Endothelial cell of umbilical vein (primary cell): Measurements from ENCODE around the gene HOXD3. TPM values are rescaled to one million over a fixed set of nuclear protein-coding genes. Genes with fewer than 3 reads are reported as not detected.

Experiments used
- BruUV-seq: library from RNA; stranded (reverse); fragments of 400-500 nt; replicated peaks from 2 replicates; lab custom pipeline; 2021; lab: Mats Ljungman, UMichigan
- CTCF ChIA-PET: fragments of 300-600, 350-600 bp; sonication (Branson Sonifier 250); formaldehyde crosslinking; loops from one replicate; lab custom pipeline; 2021; ENCODE audit warnings: antibody characterized with exemption, inconsistent platforms; lab: Charles Lee
- POLR2A ChIA-PET: fragments of 300-600, 350-600 bp; sonication (Branson Sonifier 250); formaldehyde crosslinking; loops from one replicate; lab custom pipeline; 2021; ENCODE audit warnings: antibody characterized with exemption, inconsistent platforms; lab: Charles Lee
- DNase-seq: peaks from one replicate; pipeline ENCODE4 v3.0.0-alpha.2; 2011; ENCODE audit warnings: low read depth, low spot score
- FAIRE-seq: peaks from 2 replicates; lab custom pipeline; 2011; peaks lifted over from hg19 to GRCh38; lab: Jason Lieb, UNC
- H2AFZ ChIP-seq: 2 replicates; pipeline ENCODE4 v1.6.0; 2012; ENCODE audit warnings: low read depth, low read length, control low read depth, inconsistent platforms
- H3K27ac ChIP-seq: 2 replicates; pipeline ENCODE4 v1.5.1; 2011; ENCODE audit warnings: low read depth, mild to moderate bottlenecking, control low read depth, low read length, moderate library complexity; ENCODE audit not compliant: insufficient read depth
- H3K27me3 ChIP-seq, 2 experiments: 2 replicates each; pipeline versions ENCODE4 v1.6.0 to v1.6.1; 2011; ENCODE audit warnings: low read length in 2 of 2, mixed read lengths in 1 of 2; ENCODE audit not compliant: control insufficient read depth in 2 of 2, insufficient read depth in 2 of 2
- H3K36me3 ChIP-seq, 2 experiments: 2 replicates in 1 of 2; 3 replicates in 1 of 2; pipeline ENCODE4 v1.5.1; 2011; ENCODE audit warnings: low read length in 2 of 2, mild to moderate bottlenecking in 1 of 2, moderate library complexity in 1 of 2; ENCODE audit not compliant: control insufficient read depth in 2 of 2, insufficient read depth in 2 of 2; ENCODE audit errors: extremely low read depth in 1 of 2
- H3K4me1 ChIP-seq: 3 replicates; pipeline ENCODE4 v1.5.1; 2011; ENCODE audit warnings: mild to moderate bottlenecking, low read length; ENCODE audit not compliant: control insufficient read depth, insufficient read depth; ENCODE audit errors: extremely low read depth
- H3K4me2 ChIP-seq: 2 replicates; pipeline ENCODE4 v1.6.1; 2011; ENCODE audit warnings: low read length, control low read depth, mixed read lengths; ENCODE audit not compliant: insufficient read depth
- H3K4me3 ChIP-seq, 3 experiments: fragments of 200-600 bp in 1 of 3; sonication (generic), shearing (Covaris generic) in 1 of 3; replicated peaks in 1 of 3; 2 replicates each; pipeline ENCODE4 v1.5.1; 2011 to 2016; ENCODE audit warnings: control low read depth in 3 of 3, low read length in 3 of 3, mild to moderate bottlenecking in 2 of 3, inconsistent platforms in 1 of 3, low read depth in 1 of 3, moderate library complexity in 1 of 3; ENCODE audit not compliant: insufficient read depth in 1 of 3
- H3K79me2 ChIP-seq: 2 replicates; pipeline ENCODE4 v1.6.0; 2012; ENCODE audit warnings: low read length, inconsistent platforms; ENCODE audit not compliant: control insufficient read depth, insufficient read depth
- H3K9ac ChIP-seq: replicated peaks from 2 replicates; pipeline ENCODE3; 2011; ENCODE audit warnings: low read length, control low read depth; ENCODE audit not compliant: insufficient read depth; ENCODE audit errors: extremely low read depth
- H3K9me1 ChIP-seq: replicated peaks from 3 replicates; pipeline ENCODE4 v1.6.0; 2011; ENCODE audit warnings: mild to moderate bottlenecking, low read length; ENCODE audit not compliant: control insufficient read depth, insufficient read depth; ENCODE audit errors: extremely low read depth
- H3K9me3 ChIP-seq: replicated peaks from 2 replicates; pipeline ENCODE4 v1.5.1; 2012; ENCODE audit warnings: low read length, inconsistent platforms; ENCODE audit not compliant: control insufficient read depth, insufficient read depth
- H4K20me1 ChIP-seq: replicated peaks from 2 replicates; pipeline ENCODE3; 2011; ENCODE audit warnings: mild to moderate bottlenecking, low read length; ENCODE audit not compliant: control insufficient read depth, insufficient read depth; ENCODE audit errors: extremely low read depth
- CTCF ChIP-seq, 2 donors: IDR thresholded peaks; 1 replicate in 1 of 2; 2 replicates in 1 of 2; pipeline ENCODE4 v1.5.1; 2011; ENCODE audit warnings: low read length in 2 of 2, mild to moderate bottlenecking in 2 of 2, moderate library complexity in 2 of 2, control low read depth in 1 of 2, inconsistent platforms in 1 of 2, low read depth in 1 of 2; ENCODE audit not compliant: insufficient read depth in 1 of 2; ENCODE audit errors: extremely low read depth in 1 of 2
- EZH2 ChIP-seq: IDR thresholded peaks from 2 replicates; pipeline ENCODE4 v1.6.1; 2012; ENCODE audit warnings: borderline replicate concordance, low read depth, mild to moderate bottlenecking, moderate library complexity, low read length, inconsistent platforms; ENCODE audit not compliant: severe bottlenecking
- FOS ChIP-seq: IDR thresholded peaks from 2 replicates; pipeline ENCODE4 v1.6.1; 2011; ENCODE audit warnings: mild to moderate bottlenecking, low read length, moderate library complexity, borderline replicate concordance; ENCODE audit not compliant: insufficient read depth
- GATA2 ChIP-seq: IDR thresholded peaks from 2 replicates; pipeline ENCODE4 v1.7.0; 2011; ENCODE audit warnings: low read depth, mild to moderate bottlenecking, moderate library complexity, mixed read lengths, low read length; ENCODE audit not compliant: insufficient read length, insufficient read depth
- JUN ChIP-seq: IDR thresholded peaks from 2 replicates; pipeline ENCODE4 v1.6.1; 2011; ENCODE audit warnings: borderline replicate concordance, low read depth; ENCODE audit not compliant: insufficient read length, insufficient read depth
- MAX ChIP-seq: IDR thresholded peaks from 2 replicates; pipeline ENCODE4 v1.6.1; 2011; ENCODE audit not compliant: insufficient read depth, insufficient read length
- MYC ChIP-seq: IDR thresholded peaks from one replicate; pipeline ENCODE4 v1.6.1; 2011; ENCODE audit warnings: mild to moderate bottlenecking, low read depth, low read length
- POLR2A ChIP-seq: IDR thresholded peaks from 2 replicates; pipeline ENCODE4 v1.6.1; 2012; ENCODE audit warnings: low read depth, mild to moderate bottlenecking, control low read depth, low read length
- POLR2AphosphoS5 ChIP-seq: IDR thresholded peaks from 2 replicates; pipeline ENCODE4 v1.6.1; 2012; ENCODE audit warnings: low read depth, mild to moderate bottlenecking, control low read depth, low read length, moderate library complexity; ENCODE audit not compliant: insufficient read depth
- dilution Hi-C: fragments of 300-500 bp; cut with MboI; formaldehyde crosslinking; loops from one replicate; pipeline ENCODE4 v1.15.0; 2019; ENCODE audit warnings: low sequenced_read_pairs; ENCODE audit not compliant: extremely low pct_ligation_motif_present
- intact Hi-C: fragments of 100-400 bp; cut with micrococcal nuclease; formaldehyde crosslinking; loops from one replicate; pipeline ENCODE4 v1.10.0; 2022
- polyA plus RNA-seq, 4 experiments: library from polyadenylated mRNA; depleted of rRNA in 3 of 4; stranded (reverse) in 3 of 4; unstranded in 1 of 4; fragments of >200 nt; gene quantifications; 2 replicates each; pipeline versions ENCODE4 v1.2.1 to v1.2.3, GENCODE V29; 2011 to 2012; ENCODE audit warnings: missing spikeins in 1 of 4
- total RNA-seq: library from RNA; stranded (reverse); gene quantifications from 2 replicates; pipeline ENCODE4 v1.2.3, GENCODE V29; 2021

The HOXD3 gene
- total and polyA plus RNA-seq, 2 donors (not counting 3 experiments of a cell fraction or from before 2014, with no cell fraction given): 2.9 to 20.9 TPM

- Histone ChIP-seq H3K36me3 (no peaks in the 10 kb centered on the region), H3K27me3 (no peaks in the 10 kb centered on the region), H4K20me1 (no peaks in the 10 kb centered on the region), H3K9ac (peak overlapping the region; percentile 73), H3K4me1 (peaks cover 30% of the 10 kb centered on the region), H3K9me1 (no peaks in the 10 kb centered on the region), H2AFZ (peak overlapping the region; percentile 95), H3K27ac (peak overlapping the region; percentile 77), H3K9me3 (no peaks in the 10 kb centered on the region), H3K79me2 (no peaks in the 10 kb centered on the region), H3K4me2 (peak overlapping the region; percentile 79), H3K4me3 (peak overlapping the region; percentile 33 to 49 (median 48))
- CTCF ChIA-PET: interaction anchor here (0.9 to 6.6 kb wide), 15 partner anchors 9 to 474 kb away, joined by 3 to 58 read pairs (median 4); partner anchors contain the start of gene HOXD1
- peak; percentile 68 for DNase-seq
- POLR2A ChIA-PET: interaction anchor here (1.7 to 2.0 kb wide), 2 partner anchors 9 to 10 kb away, joined by 6 to 7 read pairs; partner anchors contain the start of gene HOXD1
- dilution Hi-C loops: no loop called here
- intact Hi-C loops: loop anchor here (1.0 to 5.0 kb wide), 6 partner anchors 10 to 339 kb away; partner anchors contain the start of genes HOXD1 and MTX2
- peak; percentile 58 for FAIRE-seq
- no peak for TF ChIP-seq EZH2
- peak; percentile 67 for TF ChIP-seq MAX
- TSS peak; percentile 67 for BruUV-seq
Measured at GRCh38 chr2:176178038-176178756, 21.1 kb downstream of the HOXD3 start.

GRCh38 chr2:176178757-176179295 lies 21.7 kb downstream of the HOXD3 start:
- Histone ChIP-seq H3K27ac (peak overlapping the region; percentile 77), H3K36me3 (no peaks in the 10 kb centered on the region), H3K9me1 (no peaks in the 10 kb centered on the region), H2AFZ (peak overlapping the region; percentile 57), H3K79me2 (no peaks in the 10 kb centered on the region), H3K4me3 (peak overlapping the region in 2 of 3 experiments; percentile 25 to 49), H3K27me3 (no peaks in the 10 kb centered on the region), H3K4me2 (peak overlapping the region; percentile 79), H3K9ac (peak overlapping the region; percentile 73), H4K20me1 (no peaks in the 10 kb centered on the region), H3K4me1 (peaks cover 30% of the 10 kb centered on the region), H3K9me3 (no peaks in the 10 kb centered on the region)
- ChIA-PET POLR2A (interaction anchor here (1.5 to 2.0 kb wide), 3 partner anchors 9 to 14 kb away, joined by 3 to 7 read pairs (median 6); partner anchors contain the start of gene HOXD1), CTCF (interaction anchor here (0.7 to 6.6 kb wide), 13 partner anchors 8 to 473 kb away, joined by 3 to 58 read pairs (median 4); partner anchors contain the start of gene HOXD1)
- no TSS peak for BruUV-seq
- dilution Hi-C loops: no loop called here
- no peak for TF ChIP-seq MYC
- peak; percentile 82 for TF ChIP-seq JUN
- TF ChIP-seq CTCF (IDR thresholded peaks at IDR 0.05; ENCODE audit: extremely low read depth in 1 of 2, insufficient read depth in 1 of 2, low read depth in 1 of 2, low read length in 2 of 2): no peak
- no peak for TF ChIP-seq POLR2AphosphoS5
- no peak for TF ChIP-seq GATA2
- TF ChIP-seq MAX: no peak
- TF ChIP-seq POLR2A: peak; percentile 25
- TF ChIP-seq EZH2: no peak
- TF ChIP-seq FOS: peak; percentile 86
- DNase-seq (peak; percentile 90), FAIRE-seq (peak; percentile 85)
- intact Hi-C loops: loop anchor here (1.0 to 5.0 kb wide), 7 partner anchors 9 to 375 kb away; partner anchors contain the start of genes HOXD1 and MTX2
